ENCODE results near the gene GRIK2. TPM values are rescaled to one million over a fixed set of nuclear protein-coding genes. Genes with fewer than 3 reads are reported as not detected.

The GRIK2 gene
- total RNA-seq, 5 donors from 2014 or later (not counting 1 experiment from before 2014, with no cell fraction given): 0.15 to 0.19 TPM; not detected in 3

DNA sequence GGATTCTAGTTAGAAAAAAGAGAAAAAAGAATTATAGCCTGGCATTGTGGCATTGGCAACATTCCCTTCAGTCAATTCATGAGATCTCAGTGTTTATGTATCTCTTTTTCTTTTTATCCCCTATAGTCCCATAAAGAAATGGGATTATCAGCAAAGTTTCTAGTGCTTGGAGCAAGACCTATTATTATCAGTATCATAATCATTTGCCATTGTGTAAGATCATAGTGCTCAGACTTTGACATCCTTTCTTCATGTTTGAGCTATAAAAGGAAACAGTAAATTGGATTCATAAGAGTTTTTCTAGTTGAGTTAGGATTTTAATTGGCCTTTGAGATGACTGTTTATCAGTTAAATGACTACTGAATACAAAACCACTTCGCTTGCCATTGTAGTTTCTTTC, 295.6 kb downstream of the GRIK2 start:
- no peak for DNase-seq
- no peaks in the 10 kb centered on the region for H3K36me3 Mint-ChIP-seq
- no peaks in the 10 kb centered on the region for H3K9me3 Mint-ChIP-seq
- H3K4me1 Mint-ChIP-seq: no peaks in the 10 kb centered on the region
- H3K4me3 Mint-ChIP-seq: no peak overlapping the region
- no peak overlapping the region for H3K4me3 ChIP-seq (ENCODE audit: control insufficient read depth in 1 of 2, extremely low read depth in 1 of 2, low read length in 1 of 2)
- no peak overlapping the region for H3K27ac Mint-ChIP-seq
- no peaks in the 10 kb centered on the region for H3K36me3 ChIP-seq (ENCODE audit: control insufficient read depth in 2 of 2, extremely low read depth in 1 of 2, insufficient read depth in 1 of 2, low read length in 1 of 2)
- CTCF ChIA-PET: no interaction called here
- no peak overlapping the region for H3K27ac ChIP-seq (ENCODE audit: low read length)
- H3K4me1 ChIP-seq (ENCODE audit: control insufficient read depth in 1 of 2, extremely low read depth in 1 of 2, insufficient read depth in 2 of 2, low read length in 2 of 2): no peaks in the 10 kb centered on the region
- ATAC-seq (replicated peaks in 1 of 4): no peak
- POLR2A ChIA-PET: no interaction called here
- H3K27me3 Mint-ChIP-seq: no peaks in the 10 kb centered on the region
- no peaks in the 10 kb centered on the region for H3K9me3 ChIP-seq
- H3K27me3 ChIP-seq (replicated peaks in 1 of 2; ENCODE audit: control insufficient read depth in 2 of 2, extremely low read depth in 1 of 2, insufficient read depth in 2 of 2, low read length in 1 of 2): no peaks in the 10 kb centered on the region
- WGBS (ENCODE audit: insufficient coverage): no CpG with 5 or more reads among the region's 1 CpG

DNA sequence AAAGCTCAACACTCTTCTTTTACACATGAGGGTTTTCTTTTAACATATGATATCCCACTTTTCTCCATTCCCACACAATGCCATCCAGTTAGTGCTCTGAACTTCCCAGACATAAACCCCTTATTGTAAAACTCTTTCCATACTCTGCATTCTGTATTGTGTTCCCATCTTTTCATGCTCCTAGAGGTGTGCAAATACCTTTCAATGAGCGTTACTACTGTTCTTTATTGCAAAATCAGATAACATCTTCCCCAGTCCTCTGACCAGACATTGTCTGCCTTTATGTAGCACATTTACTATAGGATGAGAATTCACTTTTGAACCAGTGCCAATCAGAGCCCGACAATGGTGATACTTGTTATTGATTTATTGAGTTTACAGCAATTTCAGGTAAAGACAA, 296.2 kb downstream of the GRIK2 start:
- Histone ChIP-seq H3K27me3 (replicated peaks in 1 of 2; ENCODE audit: control insufficient read depth in 2 of 2, extremely low read depth in 1 of 2, insufficient read depth in 2 of 2, low read length in 1 of 2) (no peaks in the 10 kb centered on the region), H3K9me3 (no peaks in the 10 kb centered on the region), H3K4me3 (ENCODE audit: control insufficient read depth in 1 of 2, extremely low read depth in 1 of 2, low read length in 1 of 2) (no peak overlapping the region), H3K4me1 (ENCODE audit: control insufficient read depth in 1 of 2, extremely low read depth in 1 of 2, insufficient read depth in 2 of 2, low read length in 2 of 2) (no peaks in the 10 kb centered on the region), H3K27ac (ENCODE audit: low read length) (no peak overlapping the region), H3K36me3 (ENCODE audit: control insufficient read depth in 2 of 2, extremely low read depth in 1 of 2, insufficient read depth in 1 of 2, low read length in 1 of 2) (no peaks in the 10 kb centered on the region)
- Mint-ChIP-seq H3K9me3 (no peaks in the 10 kb centered on the region), H3K27me3 (no peaks in the 10 kb centered on the region), H3K27ac (no peak overlapping the region), H3K36me3 (no peaks in the 10 kb centered on the region), H3K4me3 (no peak overlapping the region), H3K4me1 (no peaks in the 10 kb centered on the region)
- DNase-seq (no peak), ATAC-seq (replicated peaks in 1 of 4) (no peak)
- no CpG with 5 or more reads among the region's 2 CpGs for WGBS (ENCODE audit: insufficient coverage)
- ChIA-PET CTCF (no interaction called here), POLR2A (no interaction called here)

DNA sequence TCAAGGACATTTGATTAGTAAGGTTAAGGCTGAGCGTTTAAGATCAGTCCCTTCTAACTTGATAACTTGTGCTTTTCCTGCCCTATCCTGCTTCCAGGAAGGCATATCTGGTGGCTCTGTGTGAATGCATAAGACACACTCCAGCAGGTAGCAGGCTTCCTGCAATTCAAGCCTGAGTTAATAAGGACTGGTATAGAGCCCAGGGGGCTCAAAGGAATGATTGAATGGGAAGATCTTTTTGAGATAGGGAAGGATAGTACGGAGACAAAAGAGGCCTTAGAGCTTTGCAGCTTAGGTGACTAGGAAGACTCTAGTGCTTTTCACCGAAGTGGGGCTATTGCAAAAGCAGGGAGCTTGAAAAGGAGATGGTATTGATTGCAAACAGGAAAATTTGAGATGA, 307.1 kb downstream of the GRIK2 start:
- 20% methylated on average over 2 of the region's 3 CpGs for WGBS (ENCODE audit: insufficient coverage)
- no peaks in the 10 kb centered on the region for H3K4me1 Mint-ChIP-seq
- ChIA-PET CTCF (no interaction called here), POLR2A (no interaction called here)
- peak in 1 of 4 experiments; percentile 13 for ATAC-seq (replicated peaks in 1 of 4)
- no peak overlapping the region for H3K4me3 ChIP-seq (ENCODE audit: control insufficient read depth in 1 of 2, extremely low read depth in 1 of 2, low read length in 1 of 2)
- no peaks in the 10 kb centered on the region for H3K36me3 ChIP-seq (ENCODE audit: control insufficient read depth in 2 of 2, extremely low read depth in 1 of 2, insufficient read depth in 1 of 2, low read length in 1 of 2)
- peaks cover 5 to 9% (median 5%) of the 10 kb centered on the region in 3 donors for H3K9me3 Mint-ChIP-seq
- H3K27me3 ChIP-seq (replicated peaks in 1 of 2; ENCODE audit: control insufficient read depth in 2 of 2, extremely low read depth in 1 of 2, insufficient read depth in 2 of 2, low read length in 1 of 2): no peaks in the 10 kb centered on the region
- H3K27me3 Mint-ChIP-seq: no peaks in the 10 kb centered on the region
- H3K4me1 ChIP-seq (ENCODE audit: control insufficient read depth in 1 of 2, extremely low read depth in 1 of 2, insufficient read depth in 2 of 2, low read length in 2 of 2): no peaks in the 10 kb centered on the region
- no peak overlapping the region for H3K27ac ChIP-seq (ENCODE audit: low read length)
- no peak overlapping the region for H3K27ac Mint-ChIP-seq
- no peaks in the 10 kb centered on the region for H3K9me3 ChIP-seq
- H3K36me3 Mint-ChIP-seq: no peaks in the 10 kb centered on the region
- H3K4me3 Mint-ChIP-seq: no peak overlapping the region
- DNase-seq: no peak

- H3K36me3 ChIP-seq (ENCODE audit: control insufficient read depth in 2 of 2, extremely low read depth in 1 of 2, insufficient read depth in 1 of 2, low read length in 1 of 2): no peaks in the 10 kb centered on the region
- H3K27ac Mint-ChIP-seq: no peak overlapping the region
- no peaks in the 10 kb centered on the region for H3K27me3 ChIP-seq (replicated peaks in 1 of 2; ENCODE audit: control insufficient read depth in 2 of 2, extremely low read depth in 1 of 2, insufficient read depth in 2 of 2, low read length in 1 of 2)
- H3K27me3 Mint-ChIP-seq: no peaks in the 10 kb centered on the region
- POLR2A ChIA-PET: no interaction called here
- no peak overlapping the region for H3K27ac ChIP-seq (ENCODE audit: low read length)
- H3K4me3 Mint-ChIP-seq: no peak overlapping the region
- ATAC-seq (replicated peaks in 1 of 4) (no peak), DNase-seq (no peak)
- H3K4me1 Mint-ChIP-seq: no peaks in the 10 kb centered on the region
- CTCF ChIA-PET: no interaction called here
- no peaks in the 10 kb centered on the region for H3K4me1 ChIP-seq (ENCODE audit: control insufficient read depth in 1 of 2, extremely low read depth in 1 of 2, insufficient read depth in 2 of 2, low read length in 2 of 2)
- peaks cover 5 to 12% (median 5%) of the 10 kb centered on the region in 3 donors for H3K9me3 Mint-ChIP-seq
- no peaks in the 10 kb centered on the region for H3K9me3 ChIP-seq
- 100% methylated on average over 1 of the region's 2 CpGs for WGBS (ENCODE audit: insufficient coverage)
- H3K36me3 Mint-ChIP-seq: no peaks in the 10 kb centered on the region
- no peak overlapping the region for H3K4me3 ChIP-seq (ENCODE audit: control insufficient read depth in 1 of 2, extremely low read depth in 1 of 2, low read length in 1 of 2)
Measured at GRCh38 chr6:101703311-101703710, 309.8 kb downstream of the GRIK2 start.

DNA sequence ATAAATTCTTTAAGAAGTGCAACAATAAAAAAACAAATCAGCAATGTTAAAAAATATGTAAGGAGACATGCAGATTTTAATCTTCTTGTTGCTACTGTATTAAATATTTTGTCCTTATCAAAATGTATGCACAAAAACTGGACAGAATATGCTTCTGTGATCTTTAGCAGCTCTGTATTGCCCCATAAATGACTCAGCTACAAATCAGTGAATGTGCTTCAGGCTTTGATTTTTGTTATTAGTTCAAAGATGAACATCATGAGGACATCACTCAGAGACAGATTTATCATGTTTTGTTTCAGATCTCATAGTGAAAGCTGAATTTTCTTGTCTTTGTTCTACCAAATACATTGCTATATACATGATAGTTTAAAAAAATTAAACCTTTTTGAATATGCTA, 312.4 kb downstream of the GRIK2 start:
- H3K27me3 Mint-ChIP-seq: no peaks in the 10 kb centered on the region
- H3K27me3 ChIP-seq (replicated peaks in 1 of 2; ENCODE audit: control insufficient read depth in 2 of 2, extremely low read depth in 1 of 2, insufficient read depth in 2 of 2, low read length in 1 of 2): no peaks in the 10 kb centered on the region
- H3K4me3 ChIP-seq (ENCODE audit: control insufficient read depth in 1 of 2, extremely low read depth in 1 of 2, low read length in 1 of 2): no peak overlapping the region
- no peak overlapping the region for H3K27ac ChIP-seq (ENCODE audit: low read length)
- no peaks in the 10 kb centered on the region for H3K36me3 ChIP-seq (ENCODE audit: control insufficient read depth in 2 of 2, extremely low read depth in 1 of 2, insufficient read depth in 1 of 2, low read length in 1 of 2)
- ChIA-PET POLR2A (no interaction called here), CTCF (no interaction called here)
- H3K4me3 Mint-ChIP-seq: no peak overlapping the region
- no peak overlapping the region for H3K27ac Mint-ChIP-seq
- no peaks in the 10 kb centered on the region for H3K9me3 ChIP-seq
- H3K4me1 ChIP-seq (ENCODE audit: control insufficient read depth in 1 of 2, extremely low read depth in 1 of 2, insufficient read depth in 2 of 2, low read length in 2 of 2): no peaks in the 10 kb centered on the region
- H3K4me1 Mint-ChIP-seq: no peaks in the 10 kb centered on the region
- DNase-seq (no peak), ATAC-seq (replicated peaks in 1 of 4) (no peak)
- peaks cover 0 to 13% (median 0%) of the 10 kb centered on the region in 3 donors for H3K9me3 Mint-ChIP-seq
- no peaks in the 10 kb centered on the region for H3K36me3 Mint-ChIP-seq

GRCh38 chr6:101706576-101706975, 313.1 kb downstream of the GRIK2 start:
- CTCF ChIA-PET: interaction anchor here in 1 of 2 donors (0.6 kb wide), 1 partner anchor 206 kb away, joined by 3 read pairs; no protein-coding TSS in a partner anchor
- Mint-ChIP-seq H3K36me3 (no peaks in the 10 kb centered on the region), H3K27ac (no peak overlapping the region), H3K4me3 (no peak overlapping the region), H3K4me1 (no peaks in the 10 kb centered on the region), H3K9me3 (peaks cover 0 to 13% (median 0%) of the 10 kb centered on the region in 3 donors), H3K27me3 (no peaks in the 10 kb centered on the region)
- ATAC-seq (replicated peaks in 1 of 4) (no peak), DNase-seq (no peak)
- H3K27me3 ChIP-seq (replicated peaks in 1 of 2; ENCODE audit: control insufficient read depth in 2 of 2, extremely low read depth in 1 of 2, insufficient read depth in 2 of 2, low read length in 1 of 2): no peaks in the 10 kb centered on the region
- WGBS (ENCODE audit: insufficient coverage): no CpG with 5 or more reads among the region's 1 CpG
- H3K36me3 ChIP-seq (ENCODE audit: control insufficient read depth in 2 of 2, extremely low read depth in 1 of 2, insufficient read depth in 1 of 2, low read length in 1 of 2): no peaks in the 10 kb centered on the region
- no peak overlapping the region for H3K27ac ChIP-seq (ENCODE audit: low read length)
- no peak overlapping the region for H3K4me3 ChIP-seq (ENCODE audit: control insufficient read depth in 1 of 2, extremely low read depth in 1 of 2, low read length in 1 of 2)
- no peaks in the 10 kb centered on the region for H3K4me1 ChIP-seq (ENCODE audit: control insufficient read depth in 1 of 2, extremely low read depth in 1 of 2, insufficient read depth in 2 of 2, low read length in 2 of 2)
- H3K9me3 ChIP-seq: no peaks in the 10 kb centered on the region
- POLR2A ChIA-PET: no interaction called here

DNA sequence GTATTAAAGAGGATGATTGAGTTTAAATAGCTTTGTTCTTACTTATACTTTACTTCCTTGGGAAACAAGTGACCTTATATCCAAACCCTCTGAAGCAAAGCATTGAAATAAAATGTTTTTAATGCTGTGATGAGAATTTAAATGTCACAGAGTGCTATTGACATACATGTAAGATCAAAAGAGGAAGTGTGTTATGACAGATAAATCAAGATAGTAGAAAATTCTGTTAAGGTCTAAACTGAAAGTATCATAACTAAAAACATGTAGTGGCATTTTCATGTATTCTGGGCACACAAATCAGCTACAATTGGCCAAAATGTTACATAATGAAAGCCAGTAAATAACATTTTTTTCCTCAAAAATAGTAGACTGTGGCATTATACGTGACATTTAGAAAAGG, 318.0 kb downstream of the GRIK2 start:
- Mint-ChIP-seq H3K4me3 (no peak overlapping the region), H3K27me3 (no peaks in the 10 kb centered on the region), H3K4me1 (no peaks in the 10 kb centered on the region), H3K27ac (no peak overlapping the region), H3K9me3 (peaks cover 0 to 5% (median 0%) of the 10 kb centered on the region in 3 donors), H3K36me3 (no peaks in the 10 kb centered on the region)
- WGBS (ENCODE audit: insufficient coverage): no CpG with 5 or more reads among the region's 1 CpG
- H3K36me3 ChIP-seq (ENCODE audit: control insufficient read depth in 2 of 2, extremely low read depth in 1 of 2, insufficient read depth in 1 of 2, low read length in 1 of 2): no peaks in the 10 kb centered on the region
- POLR2A ChIA-PET: no interaction called here
- ATAC-seq (replicated peaks in 1 of 4) (no peak), DNase-seq (no peak)
- CTCF ChIA-PET: no interaction called here
- no peaks in the 10 kb centered on the region for H3K9me3 ChIP-seq
- H3K4me3 ChIP-seq (ENCODE audit: control insufficient read depth in 1 of 2, extremely low read depth in 1 of 2, low read length in 1 of 2): no peak overlapping the region
- H3K4me1 ChIP-seq (ENCODE audit: control insufficient read depth in 1 of 2, extremely low read depth in 1 of 2, insufficient read depth in 2 of 2, low read length in 2 of 2): no peaks in the 10 kb centered on the region
- no peak overlapping the region for H3K27ac ChIP-seq (ENCODE audit: low read length)
- no peaks in the 10 kb centered on the region for H3K27me3 ChIP-seq (replicated peaks in 1 of 2; ENCODE audit: control insufficient read depth in 2 of 2, extremely low read depth in 1 of 2, insufficient read depth in 2 of 2, low read length in 1 of 2)
